Neuronal stem cell (in vitro differentiated cells): Measurements from ENCODE around the gene MRPS35.
A peak's percentile ranks its signal among the peaks of the same experiment; 100 is the strongest.

Experiments
- DNase-seq: peaks from one replicate; pipeline ENCODE4 v3.0.0-alpha.2; 2013; ENCODE audit warnings: low spot score
- H2AFZ ChIP-seq: one replicate; pipeline ENCODE4 v1.6.1; 2013; ENCODE audit warnings: mild to moderate bottlenecking, low read length, inconsistent platforms
- H2AK5ac ChIP-seq: 2 replicates; pipeline ENCODE4 v1.6.1; 2013; ENCODE audit warnings: low read depth, mild to moderate bottlenecking, inconsistent platforms, low read length, moderate library complexity, mixed read lengths
- H2BK120ac ChIP-seq: 2 replicates; pipeline ENCODE4 v1.6.1; 2013; ENCODE audit warnings: low read depth, mild to moderate bottlenecking, inconsistent platforms, low read length, moderate library complexity, mixed read lengths
- H2BK12ac ChIP-seq: one replicate; pipeline ENCODE4 v1.6.1; 2013; ENCODE audit warnings: low read length, inconsistent platforms
- H2BK15ac ChIP-seq: 2 replicates; pipeline ENCODE4 v1.6.1; 2013; ENCODE audit warnings: mild to moderate bottlenecking, low read length, inconsistent platforms, mixed read lengths
- H2BK5ac ChIP-seq: one replicate; pipeline ENCODE4 v1.6.1; 2013; ENCODE audit warnings: inconsistent platforms, mild to moderate bottlenecking, low read length, moderate library complexity
- H3K14ac ChIP-seq: one replicate; pipeline ENCODE4 v1.6.1; 2013; ENCODE audit warnings: low read length, inconsistent platforms
- H3K18ac ChIP-seq: 2 replicates; pipeline ENCODE4 v1.6.1; 2013; ENCODE audit warnings: low read length, inconsistent platforms
- H3K23ac ChIP-seq: 2 replicates; pipeline ENCODE4 v1.6.1; 2013; ENCODE audit warnings: low read depth, mild to moderate bottlenecking, mixed read lengths, low read length, inconsistent platforms; ENCODE audit not compliant: poor library complexity
- H3K27ac ChIP-seq: replicated peaks from 3 replicates; pipeline ENCODE4 v1.5.1; 2013; ENCODE audit warnings: low read length, inconsistent platforms
- H3K27me3 ChIP-seq, 3 experiments: 2 replicates each; pipeline ENCODE4 v1.6.1; 2013; ENCODE audit warnings: low read length in 3 of 3, mild to moderate bottlenecking in 2 of 3, inconsistent platforms in 1 of 3, low read depth in 1 of 3, mixed read lengths in 1 of 3, moderate library complexity in 1 of 3; ENCODE audit not compliant: control insufficient read depth in 3 of 3, insufficient read depth in 3 of 3
- H3K36me3 ChIP-seq, 2 donors: replicated peaks in 1 of 2; 2 replicates each; pipeline ENCODE4 v1.6.1; 2013; ENCODE audit warnings: low read length in 2 of 2; ENCODE audit not compliant: control insufficient read depth in 2 of 2, insufficient read depth in 2 of 2
- H3K4ac ChIP-seq: 2 replicates; pipeline ENCODE4 v1.6.1; 2013; ENCODE audit warnings: inconsistent platforms, mild to moderate bottlenecking, low read length, moderate library complexity
- H3K4me1 ChIP-seq, 2 donors: 1 replicate in 1 of 2; 2 replicates in 1 of 2; pipeline ENCODE4 v1.6.1; 2013; ENCODE audit warnings: low read length in 2 of 2, low read depth in 1 of 2; ENCODE audit not compliant: control insufficient read depth in 2 of 2, insufficient read depth in 1 of 2
- H3K4me2 ChIP-seq: one replicate; pipeline ENCODE4 v1.6.1; 2013; ENCODE audit warnings: mild to moderate bottlenecking, low read length, inconsistent platforms; ENCODE audit not compliant: insufficient read depth, poor library complexity, severe bottlenecking
- H3K4me3 ChIP-seq, 2 donors: 2 replicates each; pipeline ENCODE4 v1.5.1; 2013; ENCODE audit warnings: low read length in 2 of 2, mild to moderate bottlenecking in 2 of 2, inconsistent platforms in 1 of 2, moderate library complexity in 1 of 2
- H3K79me1 ChIP-seq: one replicate; pipeline ENCODE4 v1.6.1; 2013; ENCODE audit warnings: low read depth, mild to moderate bottlenecking, inconsistent platforms, low read length, moderate library complexity
- H3K9ac ChIP-seq: one replicate; pipeline ENCODE4 v1.6.1; 2013; ENCODE audit warnings: mild to moderate bottlenecking, low read depth, low read length, inconsistent platforms; ENCODE audit not compliant: poor library complexity
- H3K9me3 ChIP-seq, 2 donors: replicated peaks in 1 of 2; 2 replicates each; pipeline versions ENCODE3 to v1.6.1; 2013; ENCODE audit warnings: low read length in 2 of 2, mild to moderate bottlenecking in 2 of 2, inconsistent platforms in 1 of 2, low read depth in 1 of 2, mixed read lengths in 1 of 2, moderate library complexity in 1 of 2; ENCODE audit not compliant: control insufficient read depth in 2 of 2, insufficient read depth in 1 of 2
- H4K8ac ChIP-seq: one replicate; pipeline ENCODE4 v1.6.1; 2013; ENCODE audit warnings: low read depth, mild to moderate bottlenecking, inconsistent platforms, low read length, moderate library complexity
- H4K91ac ChIP-seq: one replicate; pipeline ENCODE4 v1.6.1; 2013; ENCODE audit warnings: low read length, low read depth, mild to moderate bottlenecking, inconsistent platforms; ENCODE audit not compliant: poor library complexity
- WGBS, 2 donors: extraction: QIAGEN DNeasy Blood & Tissue Kit; methylation state at CpG; one replicate each; pipeline ENCODE4 v1.1.7; 2013; ENCODE audit warnings: missing lambda C conversion rate in 2 of 2, mixed read lengths in 1 of 2; ENCODE audit not compliant: insufficient read length in 2 of 2, insufficient replicate concordance in 1 of 2; ENCODE audit errors: extremely low coverage in 2 of 2; 5-methylcytosine and 5-hydroxymethylcytosine counted together

MRPS35 gene

DNA sequence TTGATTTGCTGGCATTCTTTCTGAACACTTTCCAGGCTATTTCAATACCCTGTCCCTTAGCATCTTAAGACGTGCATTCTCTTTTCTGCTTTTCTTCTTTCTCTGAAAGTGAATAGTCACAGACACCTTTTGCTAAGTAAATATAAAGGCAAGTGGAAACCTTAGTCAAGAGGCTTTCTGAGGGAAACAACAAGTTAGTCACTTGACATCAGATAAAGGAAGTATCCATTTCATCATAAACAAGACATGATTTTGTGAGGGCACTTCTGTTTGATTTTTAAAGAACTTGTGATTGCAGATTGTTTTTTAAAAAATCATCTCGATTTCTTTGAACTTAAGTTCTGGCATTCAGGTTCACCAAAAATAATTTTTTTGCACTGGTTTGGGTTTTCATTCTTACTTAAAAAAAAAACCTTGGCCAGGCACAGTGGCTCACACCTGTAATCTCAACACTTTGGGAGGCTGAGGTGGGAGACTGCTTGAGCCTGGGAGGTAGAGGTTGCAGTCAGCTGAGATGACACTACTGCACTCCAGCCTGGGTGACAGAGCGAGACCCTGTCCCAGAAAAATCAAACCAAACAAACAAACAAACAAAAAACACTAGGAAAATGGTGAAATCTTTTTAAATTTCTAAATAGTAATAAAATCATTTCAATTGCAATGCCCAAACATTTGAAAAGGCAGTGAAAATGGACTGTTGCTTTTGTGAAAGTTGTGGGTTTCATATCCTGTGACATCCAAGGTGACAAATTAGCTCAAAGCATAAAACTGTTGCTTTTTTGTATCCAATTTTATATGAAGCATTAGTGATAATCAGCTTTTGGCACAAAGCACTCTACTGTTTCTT is 61.1 kb downstream of the MRPS35 start:
- Histone ChIP-seq H3K4me1 (no peaks in the 10 kb centered on the region), H2BK12ac (no peak overlapping the region), H4K91ac (no peak overlapping the region), H3K27ac (no peak overlapping the region), H3K23ac (no peak overlapping the region), H3K4ac (no peak overlapping the region), H3K27me3 (no peaks in the 10 kb centered on the region), H3K4me2 (no peak overlapping the region), H3K18ac (no peak overlapping the region), H2BK120ac (no peak overlapping the region), H3K14ac (no peak overlapping the region), H3K79me1 (no peaks in the 10 kb centered on the region), H3K9me3 (no peaks in the 10 kb centered on the region), H3K36me3 (no peaks in the 10 kb centered on the region), H3K4me3 (no peak overlapping the region), H3K9ac (no peak overlapping the region), H2BK15ac (no peak overlapping the region), H4K8ac (no peak overlapping the region), H2AFZ (no peak overlapping the region), H2AK5ac (no peak overlapping the region), H2BK5ac (no peak overlapping the region)
- no CpG with 5 or more reads among the region's 3 CpGs for WGBS, 2 donors
- DNase-seq, result no peak

- no peaks in the 10 kb centered on the region for H3K36me3 ChIP-seq
- no peak overlapping the region for H3K4me2 ChIP-seq
- no peak overlapping the region for H3K18ac ChIP-seq
- no peak overlapping the region for H2BK5ac ChIP-seq
- no peaks in the 10 kb centered on the region for H3K79me1 ChIP-seq
- no peak for DNase-seq
- no peak overlapping the region for H3K14ac ChIP-seq
- no peak overlapping the region for H2BK120ac ChIP-seq
- no peak overlapping the region for H3K23ac ChIP-seq
- no peak overlapping the region for H4K91ac ChIP-seq
- WGBS, 2 donors, result no CpG with 5 or more reads among the region's 5 CpGs
- no peak overlapping the region for H2BK12ac ChIP-seq
- H3K9me3 ChIP-seq, result no peaks in the 10 kb centered on the region
- H2AK5ac ChIP-seq, result no peak overlapping the region
- no peak overlapping the region for H3K4me3 ChIP-seq
- peaks cover 0 to 4% of the 10 kb centered on the region in 2 donors for H3K4me1 ChIP-seq
- no peak overlapping the region for H3K4ac ChIP-seq
- H3K27me3 ChIP-seq, result no peaks in the 10 kb centered on the region
- H3K27ac ChIP-seq, result no peak overlapping the region
- H3K9ac ChIP-seq, result no peak overlapping the region
- no peak overlapping the region for H2AFZ ChIP-seq
- no peak overlapping the region for H4K8ac ChIP-seq
- H2BK15ac ChIP-seq, result no peak overlapping the region
Measured at GRCh38 chr12:27772328-27773049, 61.9 kb downstream of the MRPS35 start.

DNA sequence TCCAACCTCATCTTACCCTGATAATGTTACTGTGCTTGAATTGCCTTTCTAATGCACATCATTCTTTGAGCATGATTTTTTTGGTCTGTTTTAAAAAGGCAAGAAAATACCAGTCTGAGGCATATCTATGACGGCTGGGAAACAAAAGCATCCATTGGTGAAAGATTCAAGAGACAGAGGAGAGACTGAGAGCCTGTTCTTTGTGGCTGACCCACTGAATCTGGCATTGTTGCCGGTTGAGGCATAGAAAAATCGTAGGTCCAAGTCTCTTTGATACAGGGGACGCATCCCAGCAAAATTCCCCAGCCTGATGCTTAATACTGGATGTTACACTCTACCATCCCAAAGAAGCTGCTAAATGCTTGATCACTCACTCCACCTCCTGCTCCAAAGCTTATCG is 66.5 kb downstream of the MRPS35 start:
- H3K18ac ChIP-seq, result no peak overlapping the region
- no peak overlapping the region for H3K14ac ChIP-seq
- H2AFZ ChIP-seq, result peak overlapping the region; percentile 27
- H3K27ac ChIP-seq, result no peak overlapping the region
- no peak for DNase-seq
- H3K79me1 ChIP-seq, result peaks cover 5% of the 10 kb centered on the region
- WGBS, 2 donors, result no CpG with 5 or more reads among the region's 5 CpGs
- H3K23ac ChIP-seq, result no peak overlapping the region
- H3K4ac ChIP-seq, result no peak overlapping the region
- peaks cover 9 to 18% of the 10 kb centered on the region in 2 donors for H3K4me1 ChIP-seq
- no peaks in the 10 kb centered on the region for H3K9me3 ChIP-seq
- H4K8ac ChIP-seq, result no peak overlapping the region
- H3K36me3 ChIP-seq, result peaks cover 0 to 8% of the 10 kb centered on the region in 2 donors
- H4K91ac ChIP-seq, result no peak overlapping the region
- H2BK15ac ChIP-seq, result no peak overlapping the region
- H2AK5ac ChIP-seq, result no peak overlapping the region
- H3K4me3 ChIP-seq, result no peak overlapping the region
- no peak overlapping the region for H2BK5ac ChIP-seq
- no peak overlapping the region for H3K4me2 ChIP-seq
- no peak overlapping the region for H3K9ac ChIP-seq
- H3K27me3 ChIP-seq, result no peaks in the 10 kb centered on the region
- no peak overlapping the region for H2BK120ac ChIP-seq
- H2BK12ac ChIP-seq, result no peak overlapping the region

GRCh38 chr12:27778206-27778605 is 67.6 kb downstream of the MRPS35 start:
- no peak overlapping the region for H4K8ac ChIP-seq
- peaks cover 0 to 1% of the 10 kb centered on the region in 2 donors for H3K9me3 ChIP-seq
- no peak overlapping the region for H3K23ac ChIP-seq
- DNase-seq, result no peak
- H3K4me1 ChIP-seq, result peaks cover 13 to 20% of the 10 kb centered on the region in 2 donors
- WGBS, 2 donors, result no CpG with 5 or more reads among the region's 1 CpG
- H3K36me3 ChIP-seq, result peaks cover 0 to 19% of the 10 kb centered on the region in 2 donors
- no peak overlapping the region for H3K27ac ChIP-seq
- no peak overlapping the region for H3K4me3 ChIP-seq
- H3K79me1 ChIP-seq, result peaks cover 5% of the 10 kb centered on the region
- no peak overlapping the region for H3K9ac ChIP-seq
- H3K14ac ChIP-seq, result no peak overlapping the region
- no peak overlapping the region for H4K91ac ChIP-seq
- no peak overlapping the region for H3K4ac ChIP-seq
- no peak overlapping the region for H2BK15ac ChIP-seq
- H2BK120ac ChIP-seq, result no peak overlapping the region
- no peak overlapping the region for H2AK5ac ChIP-seq
- no peak overlapping the region for H3K4me2 ChIP-seq
- H2BK12ac ChIP-seq, result no peak overlapping the region
- H3K27me3 ChIP-seq, result no peaks in the 10 kb centered on the region
- no peak overlapping the region for H3K18ac ChIP-seq
- H2AFZ ChIP-seq, result no peak overlapping the region
- H2BK5ac ChIP-seq, result no peak overlapping the region
